IMR-90 (cell line): Measurements from ENCODE around the gene RORC. TPM values are rescaled to one million over a fixed set of nuclear protein-coding genes. Genes with fewer than 3 reads are reported as not detected.
A peak's percentile ranks its signal among the peaks of the same experiment; 100 is the strongest.

Source experiments
- ATAC-seq: fragments of 200-7000 bp; cut with Tn5 transposase; 2 replicates; pipeline ENCODE4 v1.9.1; 2020; ENCODE audit warnings: low read depth, mild to moderate bottlenecking, moderate library complexity
- BruUV-seq: library from RNA; stranded (reverse); fragments of 400-500 nt; replicated peaks from 2 replicates; lab custom pipeline; 2021; lab: Mats Ljungman, UMichigan
- CTCF ChIA-PET: fragments of 300-600 bp; formaldehyde crosslinking; extraction: SDS; loops from one replicate; lab custom pipeline; 2021; ENCODE audit warnings: antibody characterized with exemption; lab: Yijun Ruan, JAX
- POLR2A ChIA-PET: fragments of 300-600 bp; sonication (Branson Sonifier 250); formaldehyde crosslinking; loops from one replicate; lab custom pipeline; 2022; ENCODE audit warnings: antibody characterized with exemption; ENCODE audit not compliant: unreplicated experiment; lab: Charles Lee
- DNase-seq: peaks from one replicate; pipeline ENCODE4 v3.0.0; 2013
- H2AFZ ChIP-seq: replicated peaks from 2 replicates; pipeline ENCODE3; 2013; ENCODE audit warnings: low read length, mild to moderate bottlenecking; ENCODE audit not compliant: poor library complexity
- H2AK5ac ChIP-seq: 2 replicates; pipeline ENCODE4 v1.6.1; 2013; ENCODE audit warnings: low read depth, low read length, inconsistent platforms
- H2AK9ac ChIP-seq: replicated peaks from 2 replicates; pipeline ENCODE3; 2013; ENCODE audit warnings: mild to moderate bottlenecking, low read depth, low read length, moderate library complexity; ENCODE audit not compliant: poor library complexity
- H2BK120ac ChIP-seq: 2 replicates; pipeline ENCODE4 v1.6.1; 2013; ENCODE audit warnings: low read depth, low read length, inconsistent platforms
- H2BK15ac ChIP-seq: 3 replicates; pipeline ENCODE4 v1.6.1; 2013; ENCODE audit warnings: low read depth, low read length, inconsistent platforms
- H2BK20ac ChIP-seq: 2 replicates; pipeline ENCODE4 v1.6.1; 2013; ENCODE audit warnings: low read depth, mild to moderate bottlenecking, inconsistent platforms, low read length, moderate library complexity
- H2BK5ac ChIP-seq: 2 replicates; pipeline ENCODE4 v1.6.1; 2013; ENCODE audit warnings: mild to moderate bottlenecking, low read depth, low read length, inconsistent platforms; ENCODE audit not compliant: poor library complexity, severe bottlenecking
- H3K14ac ChIP-seq: replicated peaks from 2 replicates; pipeline ENCODE4 v1.6.1; 2013; ENCODE audit warnings: low read depth, low read length, inconsistent platforms
- H3K18ac ChIP-seq: 2 replicates; pipeline ENCODE4 v1.6.1; 2013; ENCODE audit warnings: low read depth, low read length, control low read depth
- H3K23ac ChIP-seq: 2 replicates; pipeline ENCODE4 v1.6.1; 2013; ENCODE audit warnings: low read depth, low read length, inconsistent platforms
- H3K27ac ChIP-seq: 2 replicates; pipeline ENCODE4 v1.5.1; 2013; ENCODE audit warnings: mild to moderate bottlenecking, control low read depth, low read length; ENCODE audit not compliant: insufficient read depth
- H3K27me3 ChIP-seq: 2 replicates; pipeline ENCODE4 v1.6.1; 2013; ENCODE audit warnings: low read length; ENCODE audit not compliant: control insufficient read depth, insufficient read depth
- H3K36me3 ChIP-seq: 2 replicates; pipeline ENCODE4 v1.6.1; 2013; ENCODE audit warnings: low read length, mixed read lengths; ENCODE audit not compliant: control insufficient read depth, insufficient read depth
- H3K4ac ChIP-seq: 2 replicates; pipeline ENCODE4 v1.6.1; 2013; ENCODE audit warnings: low read depth, low read length, inconsistent platforms
- H3K4me1 ChIP-seq: 2 replicates; pipeline ENCODE4 v1.6.1; 2013; ENCODE audit warnings: low read length, mixed read lengths; ENCODE audit not compliant: control insufficient read depth, insufficient read depth
- H3K4me2 ChIP-seq: 2 replicates; pipeline ENCODE4 v1.6.1; 2013; ENCODE audit warnings: low read depth, mild to moderate bottlenecking, control low read depth, low read length, moderate library complexity
- H3K4me3 ChIP-seq: 2 replicates; pipeline ENCODE4 v1.5.1; 2013; ENCODE audit warnings: low read depth, mild to moderate bottlenecking, control low read depth, low read length, moderate library complexity; ENCODE audit not compliant: insufficient read depth
- H3K56ac ChIP-seq: 2 replicates; pipeline ENCODE4 v1.6.1; 2013; ENCODE audit warnings: low read length, inconsistent platforms; ENCODE audit not compliant: insufficient read depth; ENCODE audit errors: extremely low read depth
- H3K79me1 ChIP-seq, 2 experiments: 2 replicates each; pipeline ENCODE4 v1.6.1; 2013; ENCODE audit warnings: low read length in 2 of 2, inconsistent platforms in 1 of 2, low read depth in 1 of 2
- H3K9ac ChIP-seq: 2 replicates; pipeline ENCODE4 v1.6.1; 2013; ENCODE audit warnings: low read depth, low read length, control low read depth
- H3K9me1 ChIP-seq: 2 replicates; pipeline ENCODE4 v1.6.1; 2013; ENCODE audit warnings: low read length, inconsistent platforms; ENCODE audit not compliant: insufficient read depth
- H3K9me3 ChIP-seq: 2 replicates; pipeline ENCODE4 v1.6.1; 2013; ENCODE audit warnings: low read length; ENCODE audit not compliant: control insufficient read depth, insufficient read depth
- H4K20me1 ChIP-seq: 2 replicates; pipeline ENCODE4 v1.6.1; 2013; ENCODE audit warnings: low read length, inconsistent platforms; ENCODE audit not compliant: insufficient read depth
- H4K5ac ChIP-seq: 2 replicates; pipeline ENCODE4 v1.6.1; 2013; ENCODE audit warnings: mild to moderate bottlenecking, low read depth, low read length, control low read depth
- H4K8ac ChIP-seq, 2 experiments: 2 replicates each; pipeline ENCODE4 v1.6.1; 2013; ENCODE audit warnings: low read depth in 2 of 2, low read length in 2 of 2, control low read depth in 1 of 2, inconsistent platforms in 1 of 2
- H4K91ac ChIP-seq: 2 replicates; pipeline ENCODE4 v1.6.1; 2013; ENCODE audit warnings: low read depth, low read length, inconsistent platforms; ENCODE audit not compliant: insufficient read depth
- MAFK ChIP-seq: IDR thresholded peaks from 2 replicates; pipeline ENCODE4 v1.6.1; 2012; ENCODE audit warnings: low read depth, low read length, improper control_type of control experiment
- MXI1 ChIP-seq: IDR thresholded peaks from 2 replicates; pipeline ENCODE4 v1.6.1; 2012; ENCODE audit warnings: low read depth, mild to moderate bottlenecking, low read length, moderate library complexity, borderline replicate concordance
- WGBS, 2 experiments: methylation state at CpG; one replicate each; pipeline versions ENCODE4 v1.1.5 to v1.1.7; 2013; ENCODE audit warnings: missing lambda C conversion rate in 2 of 2; ENCODE audit not compliant: insufficient read length in 1 of 2; ENCODE audit errors: extremely low coverage in 2 of 2; 5-methylcytosine and 5-hydroxymethylcytosine counted together
- dilution Hi-C: fragments of 300-500 bp; cut with HindIII; formaldehyde crosslinking; loops from one replicate; pipeline ENCODE4 v1.14.3; 2018; ENCODE audit warnings: low sequenced_read_pairs; ENCODE audit not compliant: unreplicated experiment
- in situ Hi-C: fragments of 300-500 bp; cut with MboI; formaldehyde crosslinking; loops from 3 replicates; pipeline ENCODE4 v1.14.3; 2019; ENCODE audit warnings: low sequenced_read_pairs, inconsistent platforms, mixed read lengths
- intact Hi-C: fragments of 100-400 bp; cut with micrococcal nuclease; formaldehyde crosslinking; loops from 2 replicates; pipeline ENCODE4 v1.10.0; 2022
- polyA plus RNA-seq, 3 experiments: library from polyadenylated mRNA; depleted of rRNA; stranded (reverse); fragments of >200 nt; gene quantifications; 2 replicates each; pipeline ENCODE4 v1.2.3, GENCODE V29; 2012; ENCODE audit warnings: low replicate concordance in 1 of 3
- total RNA-seq: library from RNA; depleted of rRNA; stranded (reverse); fragments of >200 nt; gene quantifications from 2 replicates; pipeline ENCODE4 v1.2.3, GENCODE V29; 2012

RORC gene
- total and polyA plus RNA-seq, 2 of the 4 experiments (the other 2 are of a cell fraction) = not detected

DNA sequence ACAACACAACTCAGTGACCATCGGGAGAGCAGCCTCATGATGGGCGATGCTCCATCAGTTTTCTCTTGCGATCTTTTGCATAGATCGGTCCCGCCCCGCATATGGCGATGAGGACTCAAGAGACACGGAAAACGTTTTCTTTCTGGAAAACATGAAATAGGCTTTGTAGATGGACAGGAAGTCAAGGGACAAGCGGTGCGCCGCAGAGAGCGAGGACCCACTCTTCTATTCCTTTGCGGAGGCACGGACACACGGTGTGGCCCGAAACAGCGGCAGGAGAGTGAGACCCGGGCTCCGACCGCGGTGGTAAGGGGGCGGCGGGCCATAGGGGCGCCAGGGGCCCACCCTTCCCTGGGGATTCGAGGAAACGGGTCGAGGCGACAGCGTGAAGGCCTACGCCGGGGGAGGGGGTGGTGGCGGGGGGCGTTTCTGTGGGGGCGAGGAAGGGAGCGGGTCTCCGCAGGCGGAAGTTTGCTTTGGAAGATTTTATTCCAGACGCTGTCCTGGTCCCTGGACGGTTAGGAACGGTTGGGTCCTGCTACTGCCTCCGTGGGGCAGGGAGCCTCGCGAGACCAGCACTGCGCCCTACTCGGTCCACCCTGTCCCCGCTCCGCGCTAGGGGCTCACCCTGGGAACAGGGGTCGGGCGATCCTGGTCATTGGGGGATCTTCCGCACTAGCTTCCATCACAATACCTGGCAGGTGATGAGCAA, 40.5 kb downstream of the RORC start:
- H3K4me1 ChIP-seq = peaks cover 2% of the 10 kb centered on the region
- H3K36me3 ChIP-seq = no peaks in the 10 kb centered on the region
- no peaks in the 10 kb centered on the region for H4K20me1 ChIP-seq
- ChIA-PET CTCF (interaction anchor here (0.6 kb wide), 1 partner anchor 136 kb away, joined by 5 read pairs; no protein-coding TSS in a partner anchor), POLR2A (no interaction called here)
- H3K9me3 ChIP-seq = no peaks in the 10 kb centered on the region
- H4K8ac ChIP-seq = peak overlapping the region in 1 of 2 experiments; percentile 35; a peak in 2 of 4 replicates
- no peak overlapping the region for H3K4ac ChIP-seq
- H4K5ac ChIP-seq = no peak overlapping the region
- peak overlapping the region; percentile 55 for H3K4me3 ChIP-seq
- H2BK20ac ChIP-seq = no peak overlapping the region
- in situ Hi-C loops (no loop called here), dilution Hi-C loops (loop anchor here (25.0 kb wide), 1 partner anchor 96 kb away; no protein-coding TSS in a partner anchor), intact Hi-C loops (no loop called here)
- H4K91ac ChIP-seq = no peak overlapping the region
- no peaks in the 10 kb centered on the region for H3K9me1 ChIP-seq
- H2AFZ ChIP-seq = peak overlapping the region; percentile 96
- no TSS peak for BruUV-seq
- H2BK120ac ChIP-seq = no peak overlapping the region
- no peak overlapping the region for H3K18ac ChIP-seq
- peak overlapping the region; percentile 48; the same call in 1 of the 2 replicates for H3K9ac ChIP-seq
- 3% methylated on average over 27 of the region's 52 CpGs; no CpG with 5 or more reads in 1 of the 2 experiments for WGBS, 2 experiments
- H3K27me3 ChIP-seq = peaks cover 5% of the 10 kb centered on the region
- TF ChIP-seq MXI1 = no peak
- TF ChIP-seq MAFK = no peak
- DNase-seq (no peak), ATAC-seq (no peak; the same call in none of the 2 replicates)
- H3K14ac ChIP-seq = no peak overlapping the region
- H2BK15ac ChIP-seq = no peak overlapping the region
- no peak overlapping the region for H2BK5ac ChIP-seq
- H3K79me1 ChIP-seq = no peaks in the 10 kb centered on the region
- H2AK5ac ChIP-seq = no peak overlapping the region
- 0 out of 2 replicates have a peak overlapping the region, but pooled peaks have one; percentile 61 for H3K23ac ChIP-seq
- H3K4me2 ChIP-seq = peak overlapping the region; percentile 86
- H3K27ac ChIP-seq = no peak overlapping the region
- no peak overlapping the region for H2AK9ac ChIP-seq
- H3K56ac ChIP-seq = no peak overlapping the region
